Immature natural killer cell (primary cell): Measurements from ENCODE around the gene CXCL3. TPM values are rescaled to one million over a fixed set of nuclear protein-coding genes. Genes with fewer than 3 reads are reported as not detected.

Experiments
- DNase-seq, 3 donors: peaks; one replicate each; pipeline ENCODE4 v3.0.0; 2022; ENCODE audit warnings: mixed read lengths in 1 of 3
- H3K27ac Mint-ChIP-seq, 6 donors: one replicate each; pipeline ENCODE4 v1.8.0; 2020; ENCODE audit warnings: mixed read lengths in 6 of 6, mild to moderate bottlenecking in 5 of 6, inconsistent platforms in 4 of 6, moderate library complexity in 3 of 6
- H3K27me3 Mint-ChIP-seq, 3 donors: one replicate each; pipeline ENCODE4 v1.8.0; 2020 to 2021; ENCODE audit warnings: low read depth in 3 of 3, mild to moderate bottlenecking in 3 of 3, mixed read lengths in 3 of 3, moderate library complexity in 3 of 3, inconsistent platforms in 1 of 3
- H3K36me3 Mint-ChIP-seq, 3 donors: one replicate each; pipeline ENCODE4 v1.8.0; 2020; ENCODE audit warnings: mixed read lengths in 3 of 3, inconsistent platforms in 2 of 3, mild to moderate bottlenecking in 2 of 3
- H3K4me1 Mint-ChIP-seq, 2 donors: one replicate each; pipeline ENCODE4 v1.8.0; 2020; ENCODE audit warnings: inconsistent platforms in 2 of 2, mild to moderate bottlenecking in 2 of 2, mixed read lengths in 2 of 2, moderate library complexity in 1 of 2
- H3K4me3 Mint-ChIP-seq, 5 donors: one replicate each; pipeline ENCODE4 v1.8.0; 2020; ENCODE audit warnings: mild to moderate bottlenecking in 5 of 5, mixed read lengths in 5 of 5, inconsistent platforms in 3 of 5, moderate library complexity in 3 of 5
- H3K9me3 Mint-ChIP-seq, 6 donors: one replicate each; pipeline ENCODE4 v1.8.0; 2020; ENCODE audit warnings: mild to moderate bottlenecking in 6 of 6, mixed read lengths in 6 of 6, inconsistent platforms in 4 of 6, moderate library complexity in 3 of 6
- polyA plus RNA-seq, 3 donors: library from polyadenylated mRNA; unstranded; fragments of 300-500 nt; fragmentation: Illumina TruSeq; gene quantifications; one replicate each; pipeline ENCODE4 v1.2.3, GENCODE V29; 2021

The CXCL3 gene
- polyA plus RNA-seq, 3 donors from 2014 or later, result not detected

DNA sequence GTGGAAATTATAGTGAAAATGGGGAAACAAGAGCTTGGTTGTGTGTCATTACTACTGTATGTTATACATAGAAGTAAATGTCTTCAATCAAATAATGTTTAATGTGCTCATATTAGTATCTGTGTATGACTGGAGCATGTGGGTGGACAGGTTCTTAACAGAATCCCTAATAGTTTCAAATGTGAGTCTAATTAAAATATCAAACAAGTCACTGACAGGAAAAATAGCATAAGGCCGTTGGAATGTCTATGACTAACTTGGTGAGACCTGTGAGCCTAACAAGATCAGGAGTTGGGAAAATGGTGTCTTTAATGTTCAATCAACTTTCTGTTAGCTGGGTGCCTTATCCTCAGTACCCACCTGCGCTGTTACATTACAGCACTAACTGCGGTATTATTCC, 6.2 kb upstream of the CXCL3 start:
- Mint-ChIP-seq H3K27me3 (peaks cover 0 to 8% (median 4%) of the 10 kb centered on the region in 3 donors), H3K27ac (no peak overlapping the region), H3K4me1 (peaks cover 0 to under 1% of the 10 kb centered on the region in 2 donors), H3K36me3 (no peaks in the 10 kb centered on the region), H3K9me3 (peaks cover 0 to 21% (median 6%) of the 10 kb centered on the region in 6 donors), H3K4me3 (no peak overlapping the region)
- DNase-seq, result no peak

DNA sequence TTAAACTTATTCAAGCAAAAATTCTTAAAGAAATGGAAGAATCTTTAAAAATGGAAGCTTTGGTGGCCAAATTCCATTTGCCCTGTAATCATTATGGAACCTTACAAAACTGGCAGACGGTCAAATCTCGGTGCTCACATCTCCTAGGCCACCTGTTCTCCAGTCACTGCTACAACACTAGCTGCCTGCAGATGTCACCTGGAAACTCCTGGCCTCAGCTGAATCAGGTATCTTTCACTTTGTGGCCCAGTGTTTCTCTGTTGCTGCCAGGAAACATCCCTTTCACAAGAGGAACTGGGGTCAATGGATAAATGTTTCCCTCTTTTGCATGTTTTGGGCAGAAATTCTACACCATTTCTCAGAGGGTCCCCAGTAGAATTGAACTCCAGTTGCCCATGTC, 4.2 kb upstream of the CXCL3 start:
- Mint-ChIP-seq H3K4me1 (peaks cover 11 to 16% of the 10 kb centered on the region in 2 donors), H3K9me3 (peaks cover 0 to 7% (median 1%) of the 10 kb centered on the region in 6 donors), H3K4me3 (no peak overlapping the region), H3K27ac (no peak overlapping the region), H3K27me3 (peaks cover 3 to 12% (median 10%) of the 10 kb centered on the region in 3 donors), H3K36me3 (no peaks in the 10 kb centered on the region)
- no peak for DNase-seq

DNA sequence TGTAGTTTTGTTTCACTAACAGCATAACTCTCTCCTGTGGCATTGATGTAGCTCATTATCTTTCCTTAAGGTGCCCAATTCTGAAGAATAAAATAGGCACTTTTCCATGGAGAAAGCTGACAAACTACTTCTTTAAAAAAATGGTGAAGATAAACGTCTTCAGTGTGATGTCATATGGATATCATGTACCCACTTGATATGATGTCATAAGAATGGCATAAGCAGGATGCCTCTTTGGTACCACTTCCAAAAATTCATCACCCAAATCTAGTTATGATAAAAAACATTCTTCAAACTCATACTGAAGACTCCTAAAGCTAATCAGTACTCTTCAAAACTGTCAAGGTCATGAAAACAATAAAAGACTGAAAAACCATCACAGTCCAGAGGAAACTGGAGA, 2.9 kb upstream of the CXCL3 start:
- Mint-ChIP-seq H3K27me3 (peaks cover 3 to 17% (median 10%) of the 10 kb centered on the region in 3 donors), H3K27ac (no peak overlapping the region)
- DNase-seq, result no peak

DNA sequence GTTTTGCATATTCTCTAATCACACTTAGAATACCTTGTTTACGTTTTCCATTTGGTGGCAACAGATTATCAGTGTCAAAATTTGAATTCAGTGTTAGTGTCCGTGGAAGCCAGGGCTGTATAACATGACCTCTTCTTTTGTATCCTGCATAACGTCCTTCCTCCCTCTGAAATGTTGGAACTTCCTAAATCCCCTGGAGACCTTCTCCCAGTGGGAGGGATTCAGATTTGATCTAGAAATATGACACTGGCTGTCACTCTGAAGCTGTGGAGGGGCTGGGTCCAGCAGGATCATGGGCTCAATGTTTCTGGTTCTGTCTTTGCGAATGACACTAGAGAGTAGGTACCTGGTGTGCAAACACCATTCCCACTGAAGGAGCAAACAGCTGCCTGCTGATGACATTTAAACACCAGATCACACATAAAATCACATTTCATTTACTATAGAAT, 850 bp upstream of the CXCL3 start:
- Mint-ChIP-seq H3K9me3 (peaks cover 0 to 3% (median 0%) of the 10 kb centered on the region in 6 donors), H3K27me3 (peaks cover 3 to 17% (median 6%) of the 10 kb centered on the region in 3 donors), H3K4me3 (peak overlapping the region; percentile 68 to 77 (median 71)), H3K36me3 (no peaks in the 10 kb centered on the region), H3K4me1 (peaks cover 11 to 18% of the 10 kb centered on the region in 2 donors), H3K27ac (no peak overlapping the region)
- DNase-seq, result no peak

More for the DNA sequence above, 2.9 kb upstream of the CXCL3 start:
- Mint-ChIP-seq H3K4me3 (no peak overlapping the region), H3K9me3 (peaks cover 0 to 7% (median 1%) of the 10 kb centered on the region in 6 donors), H3K4me1 (peaks cover 11 to 18% of the 10 kb centered on the region in 2 donors), H3K36me3 (no peaks in the 10 kb centered on the region)

DNA sequence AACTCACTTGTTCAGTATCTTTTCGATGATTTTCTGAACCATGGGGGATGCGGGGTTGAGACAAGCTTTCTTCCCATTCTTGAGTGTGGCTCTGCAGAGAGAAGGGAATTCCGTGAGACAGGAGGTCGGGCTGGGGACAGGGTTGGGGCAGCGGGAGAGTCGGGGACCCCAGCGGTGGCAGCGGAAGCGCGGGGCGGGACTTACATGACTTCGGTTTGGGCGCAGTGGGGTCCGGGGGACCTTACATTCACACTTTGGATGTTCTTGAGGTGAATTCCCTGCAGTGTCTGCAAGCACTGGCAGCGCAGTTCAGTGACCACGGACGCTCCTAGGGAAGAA, 434 bp downstream of the CXCL3 start:
- H3K36me3 Mint-ChIP-seq, result no peaks in the 10 kb centered on the region

GRCh38 chr4:74037076-74037955, 1.2 kb downstream of the CXCL3 start:
- DNase-seq, result no peak
- H3K27ac Mint-ChIP-seq, result no peak overlapping the region

More for the DNA sequence above, 434 bp downstream of the CXCL3 start:
- Mint-ChIP-seq H3K27me3 (peaks cover 3 to 17% (median 6%) of the 10 kb centered on the region in 3 donors), H3K4me3 (peak overlapping the region; percentile 74 to 83 (median 78)), H3K27ac (no peak overlapping the region), H3K9me3 (peaks cover 0 to 4% (median 0%) of the 10 kb centered on the region in 6 donors), H3K4me1 (peaks cover 11 to 18% of the 10 kb centered on the region in 2 donors)
- no peak for DNase-seq

GRCh38 chr4:74033739-74034138, 4.8 kb downstream of the CXCL3 start:
- Mint-ChIP-seq H3K27ac (no peak overlapping the region), H3K9me3 (peaks cover 0 to 5% (median 0%) of the 10 kb centered on the region in 6 donors), H3K4me1 (peaks cover 4 to 8% of the 10 kb centered on the region in 2 donors), H3K27me3 (peaks cover 3 to 13% (median 4%) of the 10 kb centered on the region in 3 donors), H3K36me3 (no peaks in the 10 kb centered on the region), H3K4me3 (no peak overlapping the region)
- DNase-seq, result no peak

More at GRCh38 chr4:74037076-74037955, 1.2 kb downstream of the CXCL3 start:
- Mint-ChIP-seq H3K4me3 (peak overlapping the region; percentile 74 to 83 (median 78)), H3K27me3 (peaks cover 3 to 17% (median 6%) of the 10 kb centered on the region in 3 donors), H3K4me1 (peaks cover 11 to 18% of the 10 kb centered on the region in 2 donors), H3K36me3 (no peaks in the 10 kb centered on the region), H3K9me3 (peaks cover 0 to 6% (median 0%) of the 10 kb centered on the region in 6 donors)

DNA sequence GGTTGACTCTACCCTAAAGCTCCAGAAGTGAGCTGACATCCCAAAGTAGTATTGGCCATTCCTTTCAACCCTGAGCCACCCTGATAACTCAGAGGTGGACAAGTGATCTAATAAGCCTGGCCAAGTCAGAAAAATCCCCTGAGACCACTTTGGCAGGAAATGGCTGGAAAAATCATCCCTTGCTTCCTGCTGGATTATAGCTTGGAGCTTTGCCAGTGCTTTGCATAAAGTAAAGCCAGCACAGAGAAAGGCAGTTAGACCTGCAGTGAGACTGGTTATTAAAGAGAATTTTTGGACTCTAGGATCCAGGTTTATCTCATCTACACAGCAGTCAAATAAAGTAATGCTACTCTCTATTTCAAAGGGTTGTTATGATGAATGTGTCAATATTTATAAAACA, 6.4 kb downstream of the CXCL3 start:
- H3K27me3 Mint-ChIP-seq, result peaks cover 0 to 2% (median 1%) of the 10 kb centered on the region in 3 donors
- peaks cover 0 to 6% (median 0%) of the 10 kb centered on the region in 6 donors for H3K9me3 Mint-ChIP-seq
- no peak overlapping the region for H3K4me3 Mint-ChIP-seq
- no peaks in the 10 kb centered on the region for H3K4me1 Mint-ChIP-seq
- H3K27ac Mint-ChIP-seq, result no peak overlapping the region
- H3K36me3 Mint-ChIP-seq, result no peaks in the 10 kb centered on the region
- no peak for DNase-seq

DNA sequence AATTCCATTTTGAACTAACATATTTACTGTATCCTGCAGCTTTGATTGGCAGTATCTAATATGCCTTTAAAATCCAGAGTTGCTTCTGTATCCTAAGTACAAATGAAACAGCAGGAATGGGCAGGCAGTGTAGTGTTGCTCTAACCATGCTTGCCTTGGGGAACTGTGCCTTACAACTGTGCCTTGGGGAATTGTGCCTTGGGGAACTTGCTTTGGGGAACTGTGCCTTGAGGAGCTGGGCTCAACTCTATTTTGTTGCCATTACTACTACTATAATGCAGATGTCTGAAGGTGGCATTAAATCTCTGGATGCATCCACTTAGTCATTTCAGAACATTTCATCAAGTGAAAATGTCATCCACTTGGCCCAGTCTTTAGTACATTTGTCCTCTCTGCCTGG, 6.9 kb downstream of the CXCL3 start:
- Mint-ChIP-seq H3K4me1 (no peaks in the 10 kb centered on the region), H3K27me3 (peaks cover 0 to 2% (median 0%) of the 10 kb centered on the region in 3 donors), H3K27ac (no peak overlapping the region), H3K9me3 (peaks cover 0 to 6% (median under 1%) of the 10 kb centered on the region in 6 donors), H3K36me3 (no peaks in the 10 kb centered on the region), H3K4me3 (no peak overlapping the region)
- no peak for DNase-seq

- Mint-ChIP-seq H3K4me1 (no peaks in the 10 kb centered on the region), H3K9me3 (peaks cover 0 to 10% (median 2%) of the 10 kb centered on the region in 6 donors), H3K4me3 (no peak overlapping the region), H3K36me3 (no peaks in the 10 kb centered on the region), H3K27ac (no peak overlapping the region), H3K27me3 (peaks cover 0 to 2% (median 0%) of the 10 kb centered on the region in 3 donors)
- no peak for DNase-seq
Measured at GRCh38 chr4:74030285-74030684, 8.2 kb downstream of the CXCL3 start.

DNA sequence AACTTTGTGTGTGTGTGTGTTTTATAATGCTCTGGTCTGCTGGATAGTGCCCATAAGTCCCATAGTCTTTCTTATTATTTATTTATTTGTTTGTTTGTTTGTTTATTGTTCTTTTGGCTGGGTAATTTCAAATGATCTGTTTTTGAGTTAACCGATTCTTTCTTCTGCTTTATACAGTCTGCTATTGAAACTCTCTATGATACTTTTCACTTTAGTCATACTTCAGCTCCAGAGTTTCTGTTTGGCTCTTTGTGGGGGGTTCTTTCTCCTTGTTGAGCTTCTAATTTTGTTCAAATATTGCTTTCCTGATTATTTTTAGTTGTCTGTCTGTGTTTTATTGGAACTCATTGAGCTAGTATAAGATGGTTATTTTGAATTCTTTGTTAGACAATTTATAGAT, 10.0 kb downstream of the CXCL3 start:
- Mint-ChIP-seq H3K27ac (no peak overlapping the region), H3K36me3 (peaks cover 0 to 4% (median 0%) of the 10 kb centered on the region in 3 donors), H3K27me3 (peaks cover 0 to 2% (median 0%) of the 10 kb centered on the region in 3 donors)

DNA sequence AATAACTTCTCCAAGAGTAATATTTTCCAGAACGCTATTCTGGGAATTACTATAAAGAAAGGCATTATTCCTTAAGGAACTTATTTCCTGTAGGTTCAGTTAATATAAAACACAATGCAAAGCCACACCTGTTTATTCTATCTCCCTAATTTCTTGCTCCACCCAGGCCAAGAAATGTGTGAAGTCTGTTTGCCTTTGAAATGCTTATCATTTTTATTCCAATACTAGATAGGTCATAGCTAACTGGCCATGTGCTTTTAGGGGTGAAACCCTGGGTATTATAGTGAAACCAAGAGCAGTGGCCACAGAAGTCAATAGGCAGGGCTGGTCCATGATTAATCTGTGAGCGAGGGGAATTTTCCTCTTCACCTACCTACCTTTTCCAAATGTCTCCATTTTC, 14.8 kb downstream of the CXCL3 start:
- Mint-ChIP-seq H3K4me3 (no peak overlapping the region), H3K4me1 (peaks cover 0 to 2% of the 10 kb centered on the region in 2 donors), H3K36me3 (peaks cover 0 to 4% (median 0%) of the 10 kb centered on the region in 3 donors), H3K27me3 (peaks cover 0 to 2% (median 1%) of the 10 kb centered on the region in 3 donors), H3K9me3 (peaks cover 0 to 10% (median 4%) of the 10 kb centered on the region in 6 donors), H3K27ac (no peak overlapping the region)
- no peak for DNase-seq

More for the DNA sequence above, 10.0 kb downstream of the CXCL3 start:
- H3K4me3 Mint-ChIP-seq, result no peak overlapping the region
- H3K4me1 Mint-ChIP-seq, result no peaks in the 10 kb centered on the region
- no peak for DNase-seq
- peaks cover 0 to 10% (median 2%) of the 10 kb centered on the region in 6 donors for H3K9me3 Mint-ChIP-seq

DNA sequence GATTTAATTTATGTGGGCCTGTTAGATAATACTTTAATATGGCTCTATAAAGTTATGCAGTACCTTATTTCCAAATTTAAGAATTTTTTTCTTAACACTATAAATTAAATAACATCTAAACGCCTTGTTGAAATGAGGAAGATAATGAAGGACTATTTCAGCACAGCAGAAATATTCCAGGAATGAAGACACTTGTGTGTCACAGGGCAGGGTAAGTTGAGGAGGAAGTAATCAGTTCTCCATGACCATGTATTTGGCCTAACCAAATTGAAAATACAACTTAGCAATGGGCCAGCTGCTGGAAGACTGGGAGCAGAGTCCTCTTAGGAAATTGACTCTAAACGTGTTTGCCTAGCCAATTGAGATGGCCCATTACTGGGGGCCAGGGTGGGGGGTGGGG, 16.9 kb downstream of the CXCL3 start:
- no peak overlapping the region for H3K27ac Mint-ChIP-seq
- peaks cover 0 to 9% (median 2%) of the 10 kb centered on the region in 6 donors for H3K9me3 Mint-ChIP-seq
- no peak for DNase-seq
- peaks cover 3 to 12% of the 10 kb centered on the region in 2 donors for H3K4me1 Mint-ChIP-seq
- H3K4me3 Mint-ChIP-seq, result no peak overlapping the region
- H3K27me3 Mint-ChIP-seq, result peaks cover 0 to 2% (median 2%) of the 10 kb centered on the region in 3 donors
- H3K36me3 Mint-ChIP-seq, result peaks cover 0 to 4% (median 0%) of the 10 kb centered on the region in 3 donors

GRCh38 chr4:74018771-74019170, 19.7 kb downstream of the CXCL3 start:
- DNase-seq, result no peak
- peaks cover 0 to 5% (median under 1%) of the 10 kb centered on the region in 6 donors for H3K9me3 Mint-ChIP-seq
- peaks cover 17 to 20% of the 10 kb centered on the region in 2 donors for H3K4me1 Mint-ChIP-seq
- H3K36me3 Mint-ChIP-seq, result no peaks in the 10 kb centered on the region
- H3K27ac Mint-ChIP-seq, result peak overlapping the region in 1 of 6 donors; percentile 20
- peaks cover 2 to 5% (median 2%) of the 10 kb centered on the region in 3 donors for H3K27me3 Mint-ChIP-seq
- H3K4me3 Mint-ChIP-seq, result no peak overlapping the region
